Endothelial cell of umbilical vein (primary cell): ENCODE measurements around the gene LSM14B. TPM values are rescaled to one million over a fixed set of nuclear protein-coding genes. Genes with fewer than 3 reads are reported as not detected.

Source experiments
- BruUV-seq: library from RNA; stranded (reverse); fragments of 400-500 nt; replicated peaks from 2 replicates; lab custom pipeline; 2021; lab: Mats Ljungman, UMichigan
- CTCF ChIA-PET: fragments of 300-600, 350-600 bp; sonication (Branson Sonifier 250); formaldehyde crosslinking; loops from one replicate; lab custom pipeline; 2021; ENCODE audit warnings: antibody characterized with exemption, inconsistent platforms; lab: Charles Lee
- POLR2A ChIA-PET: fragments of 300-600, 350-600 bp; sonication (Branson Sonifier 250); formaldehyde crosslinking; loops from one replicate; lab custom pipeline; 2021; ENCODE audit warnings: antibody characterized with exemption, inconsistent platforms; lab: Charles Lee
- DNase-seq: peaks from one replicate; pipeline ENCODE4 v3.0.0-alpha.2; 2011; ENCODE audit warnings: low read depth, low spot score
- FAIRE-seq: peaks from 2 replicates; lab custom pipeline; 2011; peaks lifted over from hg19 to GRCh38; lab: Jason Lieb, UNC
- H2AFZ ChIP-seq: 2 replicates; pipeline ENCODE4 v1.6.0; 2012; ENCODE audit warnings: low read depth, low read length, control low read depth, inconsistent platforms
- H3K27ac ChIP-seq: 2 replicates; pipeline ENCODE4 v1.5.1; 2011; ENCODE audit warnings: low read depth, mild to moderate bottlenecking, control low read depth, low read length, moderate library complexity; ENCODE audit not compliant: insufficient read depth
- H3K27me3 ChIP-seq, 2 experiments: 2 replicates each; pipeline versions ENCODE4 v1.6.0 to v1.6.1; 2011; ENCODE audit warnings: low read length in 2 of 2, mixed read lengths in 1 of 2; ENCODE audit not compliant: control insufficient read depth in 2 of 2, insufficient read depth in 2 of 2
- H3K36me3 ChIP-seq, 2 experiments: 2 replicates in 1 of 2; 3 replicates in 1 of 2; pipeline ENCODE4 v1.5.1; 2011; ENCODE audit warnings: low read length in 2 of 2, mild to moderate bottlenecking in 1 of 2, moderate library complexity in 1 of 2; ENCODE audit not compliant: control insufficient read depth in 2 of 2, insufficient read depth in 2 of 2; ENCODE audit errors: extremely low read depth in 1 of 2
- H3K4me1 ChIP-seq: 3 replicates; pipeline ENCODE4 v1.5.1; 2011; ENCODE audit warnings: mild to moderate bottlenecking, low read length; ENCODE audit not compliant: control insufficient read depth, insufficient read depth; ENCODE audit errors: extremely low read depth
- H3K4me2 ChIP-seq: 2 replicates; pipeline ENCODE4 v1.6.1; 2011; ENCODE audit warnings: low read length, control low read depth, mixed read lengths; ENCODE audit not compliant: insufficient read depth
- H3K4me3 ChIP-seq, 3 experiments: fragments of 200-600 bp in 1 of 3; sonication (generic), shearing (Covaris generic) in 1 of 3; replicated peaks in 1 of 3; 2 replicates each; pipeline ENCODE4 v1.5.1; 2011 to 2016; ENCODE audit warnings: control low read depth in 3 of 3, low read length in 3 of 3, mild to moderate bottlenecking in 2 of 3, inconsistent platforms in 1 of 3, low read depth in 1 of 3, moderate library complexity in 1 of 3; ENCODE audit not compliant: insufficient read depth in 1 of 3
- H3K79me2 ChIP-seq: 2 replicates; pipeline ENCODE4 v1.6.0; 2012; ENCODE audit warnings: low read length, inconsistent platforms; ENCODE audit not compliant: control insufficient read depth, insufficient read depth
- H3K9ac ChIP-seq: replicated peaks from 2 replicates; pipeline ENCODE3; 2011; ENCODE audit warnings: low read length, control low read depth; ENCODE audit not compliant: insufficient read depth; ENCODE audit errors: extremely low read depth
- H3K9me1 ChIP-seq: replicated peaks from 3 replicates; pipeline ENCODE4 v1.6.0; 2011; ENCODE audit warnings: mild to moderate bottlenecking, low read length; ENCODE audit not compliant: control insufficient read depth, insufficient read depth; ENCODE audit errors: extremely low read depth
- H3K9me3 ChIP-seq: replicated peaks from 2 replicates; pipeline ENCODE4 v1.5.1; 2012; ENCODE audit warnings: low read length, inconsistent platforms; ENCODE audit not compliant: control insufficient read depth, insufficient read depth
- H4K20me1 ChIP-seq: replicated peaks from 2 replicates; pipeline ENCODE3; 2011; ENCODE audit warnings: mild to moderate bottlenecking, low read length; ENCODE audit not compliant: control insufficient read depth, insufficient read depth; ENCODE audit errors: extremely low read depth
- EZH2 ChIP-seq: IDR thresholded peaks from 2 replicates; pipeline ENCODE4 v1.6.1; 2012; ENCODE audit warnings: borderline replicate concordance, low read depth, mild to moderate bottlenecking, moderate library complexity, low read length, inconsistent platforms; ENCODE audit not compliant: severe bottlenecking
- FOS ChIP-seq: IDR thresholded peaks from 2 replicates; pipeline ENCODE4 v1.6.1; 2011; ENCODE audit warnings: mild to moderate bottlenecking, low read length, moderate library complexity, borderline replicate concordance; ENCODE audit not compliant: insufficient read depth
- GATA2 ChIP-seq: IDR thresholded peaks from 2 replicates; pipeline ENCODE4 v1.7.0; 2011; ENCODE audit warnings: low read depth, mild to moderate bottlenecking, moderate library complexity, mixed read lengths, low read length; ENCODE audit not compliant: insufficient read length, insufficient read depth
- JUN ChIP-seq: IDR thresholded peaks from 2 replicates; pipeline ENCODE4 v1.6.1; 2011; ENCODE audit warnings: borderline replicate concordance, low read depth; ENCODE audit not compliant: insufficient read length, insufficient read depth
- MAX ChIP-seq: IDR thresholded peaks from 2 replicates; pipeline ENCODE4 v1.6.1; 2011; ENCODE audit not compliant: insufficient read depth, insufficient read length
- MYC ChIP-seq: IDR thresholded peaks from one replicate; pipeline ENCODE4 v1.6.1; 2011; ENCODE audit warnings: mild to moderate bottlenecking, low read depth, low read length
- POLR2A ChIP-seq: IDR thresholded peaks from 2 replicates; pipeline ENCODE4 v1.6.1; 2012; ENCODE audit warnings: low read depth, mild to moderate bottlenecking, control low read depth, low read length
- POLR2AphosphoS5 ChIP-seq: IDR thresholded peaks from 2 replicates; pipeline ENCODE4 v1.6.1; 2012; ENCODE audit warnings: low read depth, mild to moderate bottlenecking, control low read depth, low read length, moderate library complexity; ENCODE audit not compliant: insufficient read depth
- dilution Hi-C: fragments of 300-500 bp; cut with MboI; formaldehyde crosslinking; loops from one replicate; pipeline ENCODE4 v1.15.0; 2019; ENCODE audit warnings: low sequenced_read_pairs; ENCODE audit not compliant: extremely low pct_ligation_motif_present
- intact Hi-C: fragments of 100-400 bp; cut with micrococcal nuclease; formaldehyde crosslinking; loops from one replicate; pipeline ENCODE4 v1.10.0; 2022
- polyA plus RNA-seq, 4 experiments: library from polyadenylated mRNA; depleted of rRNA in 3 of 4; stranded (reverse) in 3 of 4; unstranded in 1 of 4; fragments of >200 nt; gene quantifications; 2 replicates each; pipeline versions ENCODE4 v1.2.1 to v1.2.3, GENCODE V29; 2011 to 2012; ENCODE audit warnings: missing spikeins in 1 of 4
- total RNA-seq: library from RNA; stranded (reverse); gene quantifications from 2 replicates; pipeline ENCODE4 v1.2.3, GENCODE V29; 2021
- TF ChIP-seq, protein P1 (sequence below), 2 donors: IDR thresholded peaks; 1 replicate in 1 of 2; 2 replicates in 1 of 2; pipeline ENCODE4 v1.5.1; 2011; ENCODE audit warnings: low read length in 2 of 2, mild to moderate bottlenecking in 2 of 2, moderate library complexity in 2 of 2, control low read depth in 1 of 2, inconsistent platforms in 1 of 2, low read depth in 1 of 2; ENCODE audit not compliant: insufficient read depth in 1 of 2; ENCODE audit errors: extremely low read depth in 1 of 2

Gene LSM14B
- total and polyA plus RNA-seq, 2 donors (not counting 3 experiments of a cell fraction or from before 2014, with no cell fraction given): 32.5 to 34.0 TPM

- Histone ChIP-seq H3K4me2 (no peak overlapping the region), H3K27me3 (peaks cover 9 to 17% of the 10 kb centered on the region in 2 experiments), H3K9ac (no peak overlapping the region), H3K4me3 (no peak overlapping the region), H3K36me3 (peaks cover 0 to 3% of the 10 kb centered on the region in 2 experiments), H3K27ac (no peak overlapping the region), H2AFZ (no peak overlapping the region), H3K9me3 (no peaks in the 10 kb centered on the region), H3K79me2 (peaks cover 16% of the 10 kb centered on the region), H3K9me1 (no peaks in the 10 kb centered on the region), H3K4me1 (peaks cover 11% of the 10 kb centered on the region), H4K20me1 (no peaks in the 10 kb centered on the region)
- FAIRE-seq (no peak), DNase-seq (no peak)
- no peak for TF ChIP-seq MAX
- TF ChIP-seq JUN: no peak
- no peak for TF ChIP-seq POLR2AphosphoS5
- POLR2A ChIA-PET: no interaction called here
- BruUV-seq: no TSS peak
- dilution Hi-C loops (no loop called here), intact Hi-C loops (loop anchor here (5.0 kb wide), 2 partner anchors 92 to 107 kb away; no protein-coding TSS in a partner anchor)
- CTCF ChIA-PET: interaction anchor here (0.6 to 1.0 kb wide), 2 partner anchors 48 to 109 kb away, joined by 4 read pairs; no protein-coding TSS in a partner anchor
Measured at GRCh38 chr20:62119591-62120364, 2.5 kb upstream of the LSM14B start.

GRCh38 chr20:62120365-62120762, 1.9 kb upstream of the LSM14B start:
- no peaks in the 10 kb centered on the region for H4K20me1 ChIP-seq
- H3K9me3 ChIP-seq: no peaks in the 10 kb centered on the region
- ChIA-PET CTCF (interaction anchor here (0.6 to 3.1 kb wide), 3 partner anchors 47 to 110 kb away, joined by 4 to 22 read pairs (median 10); no protein-coding TSS in a partner anchor), POLR2A (no interaction called here)
- FAIRE-seq (no peak), DNase-seq (no peak)
- H3K4me2 ChIP-seq: no peak overlapping the region
- TF ChIP-seq FOS (no peak), POLR2A (no peak), MYC (no peak), EZH2 (no peak), GATA2 (no peak), POLR2AphosphoS5 (no peak), JUN (no peak), MAX (no peak)
- TF ChIP-seq, protein P1, sequence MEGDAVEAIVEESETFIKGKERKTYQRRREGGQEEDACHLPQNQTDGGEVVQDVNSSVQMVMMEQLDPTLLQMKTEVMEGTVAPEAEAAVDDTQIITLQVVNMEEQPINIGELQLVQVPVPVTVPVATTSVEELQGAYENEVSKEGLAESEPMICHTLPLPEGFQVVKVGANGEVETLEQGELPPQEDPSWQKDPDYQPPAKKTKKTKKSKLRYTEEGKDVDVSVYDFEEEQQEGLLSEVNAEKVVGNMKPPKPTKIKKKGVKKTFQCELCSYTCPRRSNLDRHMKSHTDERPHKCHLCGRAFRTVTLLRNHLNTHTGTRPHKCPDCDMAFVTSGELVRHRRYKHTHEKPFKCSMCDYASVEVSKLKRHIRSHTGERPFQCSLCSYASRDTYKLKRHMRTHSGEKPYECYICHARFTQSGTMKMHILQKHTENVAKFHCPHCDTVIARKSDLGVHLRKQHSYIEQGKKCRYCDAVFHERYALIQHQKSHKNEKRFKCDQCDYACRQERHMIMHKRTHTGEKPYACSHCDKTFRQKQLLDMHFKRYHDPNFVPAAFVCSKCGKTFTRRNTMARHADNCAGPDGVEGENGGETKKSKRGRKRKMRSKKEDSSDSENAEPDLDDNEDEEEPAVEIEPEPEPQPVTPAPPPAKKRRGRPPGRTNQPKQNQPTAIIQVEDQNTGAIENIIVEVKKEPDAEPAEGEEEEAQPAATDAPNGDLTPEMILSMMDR (IDR thresholded peaks at IDR 0.05; ENCODE audit: extremely low read depth in 1 of 2, insufficient read depth in 1 of 2, low read depth in 1 of 2, low read length in 2 of 2): no peak
- no peak overlapping the region for H3K4me3 ChIP-seq
- H2AFZ ChIP-seq: no peak overlapping the region
- peaks cover 9 to 17% of the 10 kb centered on the region in 2 experiments for H3K27me3 ChIP-seq
- H3K4me1 ChIP-seq: peaks cover 11% of the 10 kb centered on the region
- H3K9me1 ChIP-seq: no peaks in the 10 kb centered on the region
- H3K9ac ChIP-seq: no peak overlapping the region
- no peak overlapping the region for H3K27ac ChIP-seq
- no TSS peak for BruUV-seq
- H3K36me3 ChIP-seq: peaks cover 0 to 7% of the 10 kb centered on the region in 2 experiments
- intact Hi-C loops (loop anchor here (5.0 kb wide), 2 partner anchors 93 to 108 kb away; no protein-coding TSS in a partner anchor), dilution Hi-C loops (no loop called here)
- H3K79me2 ChIP-seq: peaks cover 16% of the 10 kb centered on the region
